AG09309 (cell line): ENCODE data around the gene PIGN.

ENCODE experiments used
- DNase-seq: peaks from one replicate; pipeline ENCODE4 v3.0.0-alpha.2; 2010; ENCODE audit warnings: low read depth
- H3K4me3 ChIP-seq: 2 replicates; pipeline ENCODE4 v1.5.1; 2011; ENCODE audit warnings: mild to moderate bottlenecking, low read depth, low read length, moderate library complexity; ENCODE audit not compliant: control insufficient read depth
- CTCF ChIP-seq: IDR thresholded peaks from 2 replicates; pipeline ENCODE4 v1.5.1; 2011; ENCODE audit warnings: mild to moderate bottlenecking, low read depth, low read length, inconsistent platforms; ENCODE audit not compliant: insufficient read depth, control insufficient read depth; ENCODE audit errors: missing control alignments

PIGN gene

GRCh38 chr18:62151068-62151771, 35.6 kb downstream of the PIGN start:
- H3K4me3 ChIP-seq, result no peak overlapping the region
- DNase-seq, result no peak
- no peak for TF ChIP-seq CTCF

- no peak for TF ChIP-seq CTCF
- no peak overlapping the region for H3K4me3 ChIP-seq
- DNase-seq, result no peak
Observed at GRCh38 chr18:62144338-62144737, 42.5 kb downstream of the PIGN start.

DNA sequence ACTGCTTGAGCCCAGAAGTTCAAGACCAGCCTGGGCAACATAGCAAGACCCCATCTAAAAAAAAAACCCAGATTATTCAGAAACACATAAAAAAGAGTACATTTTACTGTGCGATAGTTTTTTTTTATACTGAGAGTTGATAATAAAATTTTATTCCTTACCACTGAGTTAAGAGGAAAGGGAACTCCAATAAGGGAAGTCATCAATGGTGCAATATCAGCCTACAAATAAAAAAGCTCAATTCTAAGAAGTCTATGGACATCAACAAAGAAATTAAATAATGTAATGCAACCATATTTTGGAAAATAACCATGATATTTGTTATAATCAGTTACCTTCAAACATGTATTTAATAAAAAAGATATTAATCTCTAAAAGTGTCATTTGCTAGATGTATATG, 46.6 kb downstream of the PIGN start:
- no peak overlapping the region for H3K4me3 ChIP-seq
- no peak for DNase-seq
- TF ChIP-seq CTCF, result no peak

DNA sequence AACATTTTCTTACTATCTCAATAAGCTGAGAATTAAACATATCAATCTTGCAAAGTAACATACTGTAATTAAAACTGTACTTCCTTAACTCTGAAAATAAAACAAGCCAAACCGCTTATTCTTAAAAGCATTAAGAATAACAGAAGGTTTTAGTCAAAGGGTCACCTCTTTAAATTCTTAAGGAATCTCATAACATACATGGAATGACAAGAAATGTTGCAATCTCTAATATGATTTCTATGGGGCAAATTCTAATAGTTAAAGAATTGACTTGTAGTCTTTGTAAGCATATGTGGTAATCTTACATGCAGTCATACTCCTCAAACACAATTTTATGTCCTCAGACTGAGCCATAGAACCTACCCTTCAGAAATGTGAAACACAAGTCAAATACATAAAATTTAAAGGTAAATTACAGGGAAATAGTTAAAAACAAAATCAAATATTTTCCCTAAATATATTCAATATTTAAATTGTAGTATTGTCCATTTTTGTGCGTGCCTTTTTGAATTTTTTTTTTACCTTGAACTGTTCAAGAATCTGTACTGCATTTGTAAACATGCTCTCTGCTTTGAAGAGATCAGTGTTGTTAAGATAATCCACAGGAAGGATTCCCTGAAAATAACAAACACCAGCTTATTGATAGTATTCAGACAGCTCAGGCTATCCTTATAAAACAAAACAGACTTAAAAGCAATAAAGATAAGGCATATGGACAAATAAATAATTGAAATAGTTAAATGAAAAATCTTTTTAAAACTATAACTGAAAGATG, 48.2 kb downstream of the PIGN start:
- TF ChIP-seq CTCF, result no peak
- no peak overlapping the region for H3K4me3 ChIP-seq
- no peak for DNase-seq

DNA sequence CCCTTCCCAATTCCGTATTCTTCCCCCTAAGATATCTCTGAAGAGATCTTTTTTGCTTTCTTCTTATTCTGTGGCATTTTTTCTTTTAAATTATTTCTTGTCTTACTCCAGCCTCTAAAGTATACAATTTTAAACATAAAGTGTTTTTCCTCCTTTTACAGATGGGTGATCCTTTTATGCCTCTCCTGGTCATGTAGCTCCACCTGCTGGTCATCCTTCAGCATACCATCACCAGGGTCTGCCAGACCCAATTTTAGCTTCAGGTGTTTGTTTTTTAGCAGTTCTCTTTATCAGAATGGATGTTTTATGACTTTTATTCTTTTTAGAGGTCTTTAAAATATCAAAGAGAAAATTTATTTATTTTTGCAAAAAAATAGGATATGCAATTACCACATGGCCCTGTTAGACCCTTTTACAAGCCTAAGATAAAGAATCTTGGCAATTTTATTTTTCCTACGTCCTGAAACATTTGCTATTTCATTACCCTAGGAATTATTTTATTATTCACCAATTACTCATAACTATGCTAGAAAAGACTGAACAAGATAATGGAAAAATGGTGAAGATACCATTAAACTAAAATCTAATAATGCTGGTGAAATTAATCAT, 55.5 kb downstream of the PIGN start:
- no peak overlapping the region for H3K4me3 ChIP-seq
- peak; percentile 91 for TF ChIP-seq CTCF
- DNase-seq, result peak; percentile 28

- peak; percentile 34 for DNase-seq
- no peak for TF ChIP-seq CTCF
- no peak overlapping the region for H3K4me3 ChIP-seq
Observed at GRCh38 chr18:62128157-62128556, 58.7 kb downstream of the PIGN start.
